HG03520 (cell line): ENCODE measurements around the gene ELP5.

ENCODE experiments used
- ATAC-seq: cut with Tn5 transposase; IDR thresholded peaks from one replicate; pipeline ENCODE4 v1.9.1; 2021; ENCODE audit warnings: mild to moderate bottlenecking, moderate library complexity; ENCODE audit not compliant: unreplicated experiment

The ELP5 gene

DNA sequence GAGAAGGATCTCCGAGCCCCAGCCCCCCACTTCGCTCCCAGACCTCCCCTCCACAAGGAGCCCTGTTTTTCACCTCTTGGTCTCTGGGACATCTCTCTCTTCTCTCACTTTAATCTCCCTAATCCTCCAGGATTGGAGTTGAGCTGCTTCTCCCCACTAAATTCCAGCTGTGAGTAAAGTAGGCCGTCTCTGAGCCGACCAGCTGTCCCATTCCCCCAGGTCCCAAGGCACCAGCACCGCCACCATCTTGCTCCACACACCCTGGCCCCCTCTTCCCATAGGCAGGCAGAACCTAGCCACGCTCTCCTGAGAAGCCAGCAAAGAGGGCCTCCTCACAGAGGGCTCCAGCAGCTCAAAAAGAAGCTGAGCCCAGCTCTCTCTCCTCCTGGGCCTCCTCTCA lies 33.3 kb upstream of the ELP5 start:
- no peak for ATAC-seq

DNA sequence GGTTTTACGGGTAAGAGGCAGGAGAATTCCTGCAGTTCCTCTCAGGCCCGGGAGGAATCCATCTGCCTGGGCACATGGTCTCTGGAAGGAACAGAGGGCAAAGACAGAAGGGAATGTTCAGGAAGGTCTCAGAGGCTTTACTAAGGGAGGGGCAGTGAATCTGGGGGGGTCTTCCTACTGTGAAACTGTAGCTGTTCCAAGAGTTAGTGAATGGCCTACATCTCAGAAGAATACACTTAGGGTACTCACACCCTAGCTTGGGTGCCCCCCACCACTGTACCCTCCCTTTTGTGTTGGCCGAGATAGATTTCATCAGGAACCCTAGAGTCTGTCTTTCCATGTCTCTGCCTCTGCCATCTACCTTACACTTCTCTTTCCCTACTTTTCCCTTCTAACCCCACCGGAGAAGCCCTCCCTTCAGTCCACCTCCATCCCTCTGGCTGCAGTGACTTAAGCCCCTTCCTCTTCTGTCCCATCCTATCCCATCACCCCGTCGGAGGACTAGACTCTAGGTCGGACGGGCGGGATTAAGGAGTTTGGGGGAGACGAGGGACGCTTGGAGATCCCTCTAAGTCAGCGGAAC lies 32.7 kb upstream of the ELP5 start:
- ATAC-seq, result no peak

DNA sequence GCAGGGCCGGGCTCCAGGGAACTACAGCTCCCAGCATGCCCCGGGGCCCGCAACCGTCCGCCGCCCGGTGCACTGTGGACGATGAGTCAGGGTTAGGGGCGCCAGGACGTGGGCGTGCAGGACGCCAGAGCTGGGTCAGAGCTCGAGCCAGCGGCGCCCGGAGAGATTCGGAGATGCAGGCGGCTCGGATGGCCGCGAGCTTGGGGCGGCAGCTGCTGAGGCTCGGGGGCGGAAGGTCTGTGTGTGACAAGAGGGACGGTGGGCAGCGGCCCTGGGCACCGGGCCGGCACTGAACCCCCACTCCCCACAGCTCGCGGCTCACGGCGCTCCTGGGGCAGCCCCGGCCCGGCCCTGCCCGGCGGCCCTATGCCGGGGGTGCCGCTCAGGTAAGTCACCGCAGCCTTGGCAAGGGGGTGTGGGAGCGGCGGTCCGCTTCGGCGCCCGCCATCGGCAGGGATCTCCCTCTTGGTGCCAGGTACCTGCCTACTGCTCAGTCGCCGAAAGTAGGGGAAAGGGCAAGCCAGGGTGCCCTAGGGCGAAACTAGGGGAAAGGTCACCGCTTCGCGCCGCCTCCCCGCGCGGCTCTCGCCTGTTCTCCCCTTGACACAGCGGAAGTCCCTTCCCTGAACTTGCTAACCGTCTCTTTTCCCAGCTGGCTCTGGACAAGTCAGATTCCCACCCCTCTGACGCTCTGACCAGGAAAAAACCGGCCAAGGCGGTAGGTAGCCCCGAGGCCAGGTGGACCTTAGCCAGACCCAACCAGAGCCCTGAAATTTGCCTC lies 32.0 kb upstream of the ELP5 start, which contains the start of the genes ACADVL and DLG4:
Gene ACADVL (plus strand): TSS at position 127 of the 781 bp plus-strand sequence. CDS start 47 bp downstream, at position 174.
Gene DLG4 (minus strand): TSS at position 25 of the 781 bp plus-strand sequence.
- no peak for ATAC-seq

DNA sequence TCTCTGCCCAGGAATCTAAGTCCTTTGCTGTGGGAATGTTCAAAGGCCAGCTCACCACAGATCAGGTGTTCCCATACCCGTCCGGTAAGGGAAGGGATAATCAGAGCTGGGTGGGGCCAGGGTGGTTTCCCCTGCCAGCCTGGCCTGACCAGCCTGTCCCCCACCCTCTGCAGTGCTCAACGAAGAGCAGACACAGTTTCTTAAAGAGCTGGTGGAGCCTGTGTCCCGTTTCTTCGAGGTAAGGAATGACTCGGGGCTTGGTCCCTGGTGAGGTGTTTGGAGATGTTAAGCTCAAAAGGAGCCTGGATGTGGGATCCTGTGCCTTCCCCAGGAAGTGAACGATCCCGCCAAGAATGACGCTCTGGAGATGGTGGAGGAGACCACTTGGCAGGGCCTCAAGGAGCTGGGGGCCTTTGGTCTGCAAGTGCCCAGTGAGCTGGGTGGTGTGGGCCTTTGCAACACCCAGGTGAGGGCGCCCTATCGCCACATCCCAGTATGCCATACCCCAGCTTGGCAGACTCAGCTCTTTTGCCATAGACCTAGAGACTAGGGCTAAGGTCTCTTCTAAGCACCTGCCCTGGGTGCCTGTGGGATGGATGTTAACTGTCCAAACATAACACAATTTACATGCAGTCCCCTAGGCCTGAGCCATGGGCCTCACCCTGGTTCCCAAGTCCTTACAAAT lies 31.3 kb upstream of the ELP5 start:
- ATAC-seq, result no peak

DNA sequence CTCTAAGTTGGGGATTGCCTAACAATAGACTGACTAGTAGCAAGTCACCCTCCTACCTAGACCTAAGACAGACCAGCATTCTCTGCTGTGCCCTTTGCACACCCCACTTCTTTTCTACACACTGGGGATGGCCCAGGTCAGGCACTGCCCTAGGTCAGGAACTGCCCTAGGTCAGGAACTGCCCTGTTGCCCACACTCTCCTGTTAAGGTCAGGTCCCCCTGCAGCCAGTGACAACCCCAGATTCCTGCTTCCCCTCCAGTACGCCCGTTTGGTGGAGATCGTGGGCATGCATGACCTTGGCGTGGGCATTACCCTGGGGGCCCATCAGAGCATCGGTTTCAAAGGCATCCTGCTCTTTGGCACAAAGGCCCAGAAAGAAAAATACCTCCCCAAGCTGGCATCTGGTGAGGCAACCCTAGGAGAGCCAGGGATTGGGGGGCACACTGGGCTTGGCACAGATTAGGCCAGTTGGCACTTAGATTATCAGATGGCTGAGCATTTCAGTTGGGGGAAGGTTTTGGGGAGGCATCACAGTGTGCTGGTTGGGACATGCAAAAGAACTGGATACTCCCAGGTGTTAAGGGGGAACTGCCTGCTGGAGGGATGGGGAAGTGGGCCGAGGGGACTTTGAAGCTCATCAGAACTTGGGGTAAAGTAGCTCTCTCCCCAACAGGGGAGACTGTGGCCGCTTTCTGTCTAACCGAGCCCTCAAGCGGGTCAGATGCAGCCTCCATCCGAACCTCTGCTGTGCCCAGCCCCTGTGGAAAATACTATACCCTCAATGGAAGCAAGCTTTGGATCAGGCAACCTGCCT lies 30.5 kb upstream of the ELP5 start:
- ATAC-seq, result no peak

DNA sequence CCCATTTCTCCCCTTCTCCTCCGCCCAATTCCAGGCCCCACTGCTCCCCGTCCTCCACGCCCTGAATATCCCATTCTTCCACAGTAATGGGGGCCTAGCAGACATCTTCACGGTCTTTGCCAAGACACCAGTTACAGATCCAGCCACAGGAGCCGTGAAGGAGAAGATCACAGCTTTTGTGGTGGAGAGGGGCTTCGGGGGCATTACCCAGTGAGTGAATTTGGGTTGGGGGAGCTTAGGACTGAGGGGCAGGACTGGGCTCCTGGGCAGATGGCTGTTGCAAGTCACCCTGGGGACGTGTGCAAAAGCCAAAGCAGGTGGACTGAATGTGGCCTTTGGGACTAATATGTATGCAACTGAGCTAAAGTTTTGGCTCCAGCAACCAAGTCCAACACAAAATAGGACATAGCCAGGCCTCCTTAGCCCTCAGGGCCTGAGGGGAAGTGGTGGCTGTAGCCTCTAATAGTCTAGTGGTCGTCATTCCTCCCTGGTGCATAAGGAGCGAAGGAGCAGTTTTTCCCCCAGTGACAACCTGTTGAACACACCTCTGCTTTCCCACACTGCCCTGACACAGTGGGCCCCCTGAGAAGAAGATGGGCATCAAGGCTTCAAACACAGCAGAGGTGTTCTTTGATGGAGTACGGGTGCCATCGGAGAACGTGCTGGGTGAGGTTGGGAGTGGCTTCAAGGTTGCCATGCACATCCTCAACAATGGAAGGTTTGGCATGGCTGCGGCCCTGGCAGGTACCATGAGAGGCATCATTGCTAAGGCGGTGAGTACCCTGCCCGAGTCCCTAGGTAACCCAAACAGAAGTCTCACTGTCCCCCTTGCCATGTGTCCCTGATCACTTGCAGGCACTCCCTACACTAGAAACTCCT lies 29.7 kb upstream of the ELP5 start:
- ATAC-seq, result no peak

DNA sequence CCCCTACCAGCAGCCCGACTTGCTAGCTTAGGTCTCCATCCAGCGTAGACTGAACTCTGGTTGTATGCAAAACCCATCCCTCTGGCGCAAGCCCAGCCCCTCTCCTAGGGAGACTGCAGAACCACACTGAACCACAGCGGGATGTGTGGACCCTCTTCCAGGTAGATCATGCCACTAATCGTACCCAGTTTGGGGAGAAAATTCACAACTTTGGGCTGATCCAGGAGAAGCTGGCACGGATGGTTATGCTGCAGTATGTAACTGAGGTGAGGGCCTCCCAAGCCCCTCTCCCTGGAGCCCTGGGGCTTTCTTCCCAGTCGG lies 29.1 kb upstream of the ELP5 start:
- ATAC-seq, result no peak

DNA sequence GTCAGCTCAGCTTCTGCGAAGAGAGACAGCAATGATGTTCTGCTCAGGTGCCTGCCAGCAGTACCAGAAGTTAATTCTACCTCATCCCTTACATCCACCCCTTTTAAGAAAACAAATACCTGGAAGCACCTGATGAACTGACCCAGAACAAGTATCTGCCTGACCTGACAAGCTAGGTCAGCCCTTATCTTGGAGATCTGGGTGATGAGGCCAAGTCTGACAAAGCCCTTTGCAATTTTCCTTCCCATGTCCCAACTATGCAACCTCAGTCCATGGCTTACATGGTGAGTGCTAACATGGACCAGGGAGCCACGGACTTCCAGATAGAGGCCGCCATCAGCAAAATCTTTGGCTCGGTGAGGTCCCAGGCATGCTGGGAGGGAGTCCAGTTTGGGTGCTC lies 28.6 kb upstream of the ELP5 start:
- no peak for ATAC-seq

DNA sequence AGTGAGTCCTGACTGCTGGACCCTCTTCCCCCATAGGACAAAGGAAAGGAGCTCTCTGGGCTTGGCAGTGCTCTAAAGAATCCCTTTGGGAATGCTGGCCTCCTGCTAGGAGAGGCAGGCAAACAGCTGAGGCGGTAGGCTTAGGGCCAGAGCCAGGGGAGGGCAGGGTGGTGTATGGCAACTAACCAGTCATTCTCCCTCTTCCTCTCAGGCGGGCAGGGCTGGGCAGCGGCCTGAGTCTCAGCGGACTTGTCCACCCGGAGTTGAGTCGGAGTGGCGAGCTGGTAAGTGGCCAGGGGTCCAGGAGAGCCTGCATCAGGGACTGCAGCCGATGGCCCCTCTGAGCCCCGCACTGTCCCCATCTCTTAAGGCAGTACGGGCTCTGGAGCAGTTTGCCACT lies 27.9 kb upstream of the ELP5 start:
- no peak for ATAC-seq

DNA sequence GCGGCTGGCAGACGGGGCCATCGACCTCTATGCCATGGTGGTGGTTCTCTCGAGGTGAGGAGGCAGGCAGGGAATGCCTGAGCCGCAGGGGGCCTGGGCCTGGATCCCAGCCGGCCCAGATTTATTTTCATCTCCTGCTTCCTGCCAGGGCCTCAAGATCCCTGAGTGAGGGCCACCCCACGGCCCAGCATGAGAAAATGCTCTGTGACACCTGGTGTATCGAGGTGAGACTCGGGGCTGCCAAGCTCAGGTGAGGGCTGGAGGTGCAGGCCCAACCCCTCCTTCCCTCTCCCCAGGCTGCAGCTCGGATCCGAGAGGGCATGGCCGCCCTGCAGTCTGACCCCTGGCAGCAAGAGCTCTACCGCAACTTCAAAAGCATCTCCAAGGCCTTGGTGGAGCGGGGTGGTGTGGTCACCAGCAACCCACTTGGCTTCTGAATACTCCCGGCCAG lies 27.3 kb upstream of the ELP5 start:
- no peak for ATAC-seq

DNA sequence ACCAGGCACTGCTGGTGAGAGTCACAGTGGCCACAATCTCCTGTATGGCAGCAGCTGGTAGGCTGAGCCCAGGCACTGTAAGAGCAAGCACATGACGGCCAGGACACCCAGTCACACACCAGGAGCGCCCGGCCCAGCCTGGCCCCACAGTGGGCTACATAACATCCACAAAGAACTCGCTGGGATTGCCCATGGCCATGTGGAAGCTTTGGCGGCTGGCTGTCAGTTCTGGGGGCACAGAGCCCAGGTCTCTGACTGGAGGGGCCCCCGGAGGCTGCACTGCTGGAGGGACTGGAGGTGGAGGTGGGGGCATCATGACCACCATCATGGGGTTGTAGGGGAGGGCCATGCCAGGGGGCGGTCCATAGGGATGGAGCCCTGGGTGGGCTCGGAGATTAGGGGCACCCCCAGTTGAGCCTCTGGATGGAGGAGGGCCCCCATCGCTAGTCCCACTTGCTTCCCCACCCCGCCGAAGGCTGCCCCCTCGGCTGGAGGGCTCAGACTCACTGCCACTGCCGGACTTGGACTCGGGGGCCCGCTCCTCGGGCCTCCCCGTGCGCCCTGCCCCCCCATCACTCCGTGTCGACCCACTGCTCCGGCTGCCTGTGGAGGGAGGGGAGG lies 26.2 kb upstream of the ELP5 start:
- ATAC-seq, result no peak

DNA sequence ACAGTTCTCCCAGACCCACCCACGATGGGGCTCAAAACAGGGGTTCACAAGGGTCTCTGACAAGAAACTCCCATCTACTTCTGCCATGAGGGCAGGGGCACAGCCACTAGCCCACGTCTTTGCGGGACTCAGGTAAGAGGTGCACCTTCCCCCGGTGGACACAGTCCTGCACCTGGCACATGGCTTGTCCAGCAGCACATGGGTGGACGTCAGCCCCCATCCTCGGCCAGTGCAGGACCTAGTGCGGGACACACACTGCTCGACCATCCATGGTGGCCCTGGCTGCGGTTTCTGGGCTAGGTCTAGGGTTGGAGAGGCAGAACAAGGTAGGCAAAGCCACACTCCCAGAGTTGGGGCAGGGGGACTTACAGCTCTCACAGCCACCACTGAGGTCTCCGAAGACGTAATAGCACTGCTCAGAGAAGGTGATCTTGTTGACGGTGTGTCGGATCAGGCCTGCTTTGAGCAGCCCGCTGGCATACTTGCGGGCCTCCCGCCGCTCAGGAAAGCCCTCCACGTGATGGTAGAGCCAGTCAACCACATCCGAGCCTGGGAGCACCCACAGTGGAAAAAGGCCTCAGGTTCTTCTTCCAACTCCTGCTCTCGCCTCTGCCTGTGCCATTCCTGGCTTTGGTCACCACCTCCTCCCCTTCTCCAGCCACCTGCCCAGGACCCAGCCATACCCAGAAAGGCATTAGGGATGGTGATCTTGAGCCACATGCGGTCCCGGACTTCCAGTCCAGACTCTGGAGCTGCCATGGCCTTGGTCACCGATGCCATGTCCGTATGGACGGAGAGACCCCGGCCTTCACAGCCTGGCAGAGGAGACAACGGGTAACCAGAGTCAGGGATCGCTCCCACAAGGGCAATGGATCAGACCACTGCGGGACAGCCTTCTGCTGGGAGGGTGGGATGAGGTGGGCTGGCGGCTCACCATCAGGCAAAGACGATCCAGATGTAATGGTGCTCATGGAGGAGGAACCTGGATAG lies 25.0 kb upstream of the ELP5 start:
- no peak for ATAC-seq

DNA sequence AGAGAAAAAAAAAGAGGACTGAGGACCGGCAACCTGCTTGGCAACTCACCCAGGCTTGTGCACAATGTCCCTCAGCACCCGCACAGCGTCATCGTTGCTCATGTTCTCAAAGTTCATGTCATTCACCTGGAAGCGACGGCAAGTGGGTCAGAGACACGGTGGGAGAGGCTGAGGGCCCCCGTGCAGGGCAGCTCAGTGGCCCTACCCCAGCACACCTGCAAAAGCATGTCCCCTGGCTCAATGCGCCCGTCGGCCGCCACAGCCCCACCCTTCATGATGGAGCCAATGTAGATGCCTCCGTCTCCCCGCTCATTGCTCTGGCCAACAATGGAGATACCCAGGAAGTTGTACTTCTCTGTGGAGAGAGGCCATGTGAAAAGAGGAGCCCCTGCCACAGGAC lies 23.1 kb upstream of the ELP5 start:
- no peak for ATAC-seq

DNA sequence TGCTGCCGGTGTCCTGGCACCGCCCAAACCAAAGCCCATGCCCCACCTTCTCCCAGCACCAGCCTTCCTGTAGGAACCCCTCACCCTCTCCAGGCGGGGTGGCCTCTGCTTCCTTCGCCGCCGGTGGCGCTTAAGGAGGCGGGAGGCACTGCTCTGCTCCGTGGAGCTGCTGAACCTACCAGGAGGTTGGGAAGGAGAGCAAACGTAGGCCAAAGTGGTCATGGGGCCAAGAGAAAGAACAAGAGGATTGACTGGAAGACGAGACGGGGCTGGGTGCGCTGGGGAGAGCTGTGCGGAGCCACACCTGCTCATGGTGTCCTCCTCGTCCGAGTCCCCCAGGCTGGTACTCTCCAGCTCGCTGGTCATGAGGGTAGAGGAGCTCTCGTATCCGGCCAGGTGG lies 22.5 kb upstream of the ELP5 start:
- ATAC-seq, result no peak

DNA sequence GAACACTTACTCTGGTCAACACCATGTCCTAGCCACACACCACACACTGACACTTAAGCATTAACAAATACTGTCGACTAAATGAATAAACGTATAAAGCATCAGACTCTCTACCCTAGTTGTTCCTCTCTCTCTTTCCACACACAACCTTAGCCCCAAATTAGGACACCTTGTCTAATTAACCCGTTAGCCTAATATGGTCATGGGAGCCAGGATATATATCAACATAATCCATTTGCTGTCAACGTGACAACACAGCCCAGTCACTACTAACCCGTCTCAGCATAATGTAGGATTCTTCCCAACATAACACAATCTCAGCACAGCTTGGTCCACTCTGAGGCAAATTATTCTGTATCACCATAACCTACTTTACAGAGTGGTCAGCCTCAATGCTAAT lies 19.9 kb upstream of the ELP5 start:
- no peak for ATAC-seq

DNA sequence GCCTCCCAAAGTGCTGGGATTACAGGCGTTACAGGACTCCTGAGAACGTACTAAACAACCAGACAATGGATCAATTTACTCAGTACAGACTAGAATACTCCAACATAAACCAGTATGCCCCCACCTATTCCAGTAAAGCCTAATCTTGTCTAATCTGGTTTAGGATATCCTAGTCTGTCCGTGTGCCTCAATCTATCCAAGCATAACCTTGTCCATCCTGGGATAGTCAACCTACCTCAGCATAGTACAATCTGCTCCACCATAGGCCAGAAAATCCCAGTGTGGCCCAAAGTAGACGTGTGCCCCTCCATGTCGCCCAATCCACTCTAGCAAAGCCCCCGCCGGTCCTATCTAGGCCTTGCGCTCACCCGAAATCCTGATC lies 18.3 kb upstream of the ELP5 start:
- ATAC-seq, result no peak

DNA sequence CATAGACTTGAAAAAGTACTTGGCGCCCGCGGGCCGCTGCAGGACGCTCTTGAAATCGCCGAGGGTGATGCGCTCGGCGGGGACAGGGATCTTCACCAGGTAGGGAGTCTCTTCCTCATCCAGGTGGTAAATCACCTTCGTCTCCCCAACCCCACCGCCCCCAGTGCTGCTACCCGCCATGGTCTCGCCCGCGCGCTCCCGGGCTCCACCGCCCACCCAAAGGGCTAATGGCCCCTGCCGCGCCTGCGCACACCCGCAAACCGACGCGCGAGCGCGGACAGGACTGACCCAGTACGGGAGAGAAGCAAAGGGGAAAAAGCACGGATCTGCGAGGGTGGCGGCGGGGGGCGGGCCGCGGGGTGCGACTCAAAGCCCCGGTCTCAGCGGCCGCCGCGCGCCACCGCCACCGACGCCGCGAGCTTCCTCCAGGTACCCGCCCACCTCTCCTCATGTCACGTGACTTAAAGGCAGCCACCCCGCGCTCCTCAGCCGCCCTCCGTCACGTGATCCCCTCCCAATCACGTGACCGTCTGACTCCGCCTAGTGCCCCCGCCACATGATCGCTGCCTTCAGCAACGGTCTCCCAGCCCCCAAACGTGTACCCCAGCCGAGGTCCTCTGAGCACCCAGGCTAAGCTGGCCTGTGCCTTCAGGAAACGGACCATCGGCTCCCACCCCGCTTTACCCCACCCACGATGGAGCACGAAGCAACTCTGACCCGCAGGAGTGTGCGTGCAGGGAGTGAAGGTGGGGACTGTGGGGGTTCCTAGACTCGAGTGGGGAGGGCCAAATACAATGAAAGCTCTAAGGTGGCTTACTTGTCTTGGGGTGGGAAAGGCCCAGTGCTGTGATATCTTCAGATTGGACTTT lies 17.7 kb upstream of the ELP5 start, which contains the start of gene DVL2:
Gene DVL2 (minus strand): TSS at position 435 of the 869 bp plus-strand sequence. CDS start 255 bp downstream, at position 180.
- peak; percentile 44 for ATAC-seq
